ENCODE results near the gene RARRES1. TPM values are rescaled to one million over a fixed set of nuclear protein-coding genes. Genes with fewer than 3 reads are reported as not detected.
A peak's percentile ranks its signal among the peaks of the same experiment; 100 is the strongest.

Gene RARRES1
- total RNA-seq, 1 experiment from 2014 or later: 0.81 TPM

GRCh38 chr3:158743664-158744566 lies 11.7 kb upstream of the RARRES1 start:
- H2BK120ac ChIP-seq (ENCODE audit: low read depth, low read length, poor library complexity, severe bottlenecking): no peak overlapping the region
- Mint-ChIP-seq H3K36me3 (ENCODE audit: insufficient read depth in 1 of 3, low read depth in 3 of 3) (peaks cover 0 to 13% (median 4%) of the 10 kb centered on the region in 3 experiments; a peak in 4 of 7 replicates), H3K4me1 (peaks cover 0 to 2% of the 10 kb centered on the region in 2 experiments; a peak in 2 of 4 replicates), H3K27ac (peak overlapping the region in 1 of 3 experiments; percentile 7; a peak in 2 of 7 replicates), H3K4me3 (no peak overlapping the region), H3K27me3 (ENCODE audit: low read depth) (no peaks in the 10 kb centered on the region), H3K9me3 (no peaks in the 10 kb centered on the region)
- no peak overlapping the region for H2BK12ac ChIP-seq (ENCODE audit: insufficient read length, low read depth, low read length)
- H3K23me2 ChIP-seq (ENCODE audit: insufficient read length, low read depth, low read length, poor library complexity, severe bottlenecking): no peaks in the 10 kb centered on the region
- H3K27ac ChIP-seq (ENCODE audit: insufficient read length, low read depth, low read length): no peak overlapping the region
- no peak overlapping the region for H2BK15ac ChIP-seq (ENCODE audit: low read depth, low read length)
- H3K9me3 ChIP-seq (ENCODE audit: control insufficient read depth, low read depth, low read length): no peaks in the 10 kb centered on the region
- TF ChIP-seq CTCF (conservative IDR thresholded peaks at IDR 0.05): no peak
- no peak overlapping the region for H3K14ac ChIP-seq (ENCODE audit: insufficient read depth, low read length)
- H3K79me1 ChIP-seq (ENCODE audit: insufficient read depth, low read depth, low read length, poor library complexity, severe bottlenecking): no peaks in the 10 kb centered on the region
- no peak overlapping the region for H3K18ac ChIP-seq (ENCODE audit: insufficient read length, low read depth, low read length)
- H4K5ac ChIP-seq (ENCODE audit: insufficient read length, low read depth, low read length): no peak overlapping the region
- H3K56ac ChIP-seq (ENCODE audit: insufficient read length, low read depth, low read length): no peak overlapping the region
- H2AFZ ChIP-seq (ENCODE audit: low read length): no peak overlapping the region
- no peak overlapping the region for H3T11ph ChIP-seq (ENCODE audit: low read length)
- no peak overlapping the region for H3K23ac ChIP-seq (ENCODE audit: insufficient read length, low read depth, low read length)
- DNase-seq: no peak
- H4K8ac ChIP-seq (replicated peaks; ENCODE audit: insufficient read length, low read depth, low read length): no peak overlapping the region
- no peaks in the 10 kb centered on the region for H3K79me2 ChIP-seq (ENCODE audit: insufficient read depth, low read length)
- no peak overlapping the region for H3K4ac ChIP-seq (ENCODE audit: low read depth, low read length)
- H3K4me1 ChIP-seq (ENCODE audit: insufficient read depth, low read length): no peaks in the 10 kb centered on the region
- no CpG with 5 or more reads among the region's 5 CpGs for WGBS (ENCODE audit: extremely low coverage, insufficient read length, low lambda C conversion rate)
- no peaks in the 10 kb centered on the region for H3K27me3 ChIP-seq (ENCODE audit: insufficient read depth, low read length)
- no peak overlapping the region for H3K9ac ChIP-seq (ENCODE audit: extremely low read depth, insufficient read length, low read length)
- no peak overlapping the region for H3K4me2 ChIP-seq (ENCODE audit: insufficient read depth, insufficient read length, low read length)
- H4K91ac ChIP-seq (ENCODE audit: insufficient read length, low read depth, low read length): no peak overlapping the region
- H2BK5ac ChIP-seq (ENCODE audit: insufficient read length, low read length): no peak overlapping the region
- H2BK20ac ChIP-seq (ENCODE audit: low read depth, low read length, poor library complexity, severe bottlenecking): no peak overlapping the region
- H2AK5ac ChIP-seq (ENCODE audit: insufficient read length, low read length): no peak overlapping the region
- no peaks in the 10 kb centered on the region for H4K20me1 ChIP-seq (ENCODE audit: control insufficient read depth, insufficient read depth, insufficient read length)

Measured in H9 (cell line).